ENCODE results near the gene SLC7A14. TPM values are rescaled to one million over a fixed set of nuclear protein-coding genes. Genes with fewer than 3 reads are reported as not detected.

SLC7A14 gene
- total RNA-seq, 1 donor from 2014 or later: not detected

GRCh38 chr3:170425491-170426239 lies 160.2 kb downstream of the SLC7A14 start:
- no peaks in the 10 kb centered on the region for H3K9me3 ChIP-seq
- no peak for TF ChIP-seq CTCF (IDR thresholded peaks at IDR 0.05)
- no peak for DNase-seq (ENCODE audit: low spot score in 2 of 2)
- no peaks in the 10 kb centered on the region for H3K36me3 ChIP-seq
- no peak overlapping the region for H3K4me3 ChIP-seq
- no peaks in the 10 kb centered on the region for H3K27me3 ChIP-seq
- H3K4me1 ChIP-seq: no peaks in the 10 kb centered on the region
- intact Hi-C loops (cut with DNase I): no loop called here
- no peak overlapping the region for H3K27ac ChIP-seq

- intact Hi-C loops (cut with DNase I): no loop called here
- H3K4me3 ChIP-seq: no peak overlapping the region
- H3K36me3 ChIP-seq: no peaks in the 10 kb centered on the region
- no peak for TF ChIP-seq CTCF (IDR thresholded peaks at IDR 0.05)
- peaks cover 0 to under 1% of the 10 kb centered on the region in 2 donors for H3K4me1 ChIP-seq
- no peak overlapping the region for H3K27ac ChIP-seq
- no peaks in the 10 kb centered on the region for H3K9me3 ChIP-seq
- no peaks in the 10 kb centered on the region for H3K27me3 ChIP-seq
- no peak for DNase-seq (ENCODE audit: low spot score in 2 of 2)
Observed at GRCh38 chr3:170424879-170425278, 161.0 kb downstream of the SLC7A14 start.

GRCh38 chr3:170423001-170423615 lies 162.8 kb downstream of the SLC7A14 start:
- intact Hi-C loops (cut with DNase I): no loop called here
- no peak overlapping the region for H3K4me3 ChIP-seq
- H3K36me3 ChIP-seq: no peaks in the 10 kb centered on the region
- TF ChIP-seq CTCF (IDR thresholded peaks at IDR 0.05): no peak
- H3K4me1 ChIP-seq: peaks cover 7% of the 10 kb centered on the region in 2 donors
- no peaks in the 10 kb centered on the region for H3K27me3 ChIP-seq
- no peak overlapping the region for H3K27ac ChIP-seq
- no peaks in the 10 kb centered on the region for H3K9me3 ChIP-seq
- DNase-seq (ENCODE audit: low spot score in 2 of 2): no peak

- Histone ChIP-seq H3K9me3 (no peaks in the 10 kb centered on the region), H3K4me1 (peaks cover 7 to 9% of the 10 kb centered on the region in 2 donors), H3K36me3 (no peaks in the 10 kb centered on the region), H3K27me3 (no peaks in the 10 kb centered on the region), H3K4me3 (no peak overlapping the region), H3K27ac (no peak overlapping the region)
- intact Hi-C loops (cut with DNase I): no loop called here
- DNase-seq (ENCODE audit: low spot score in 2 of 2): no peak
- no peak for TF ChIP-seq CTCF (IDR thresholded peaks at IDR 0.05)
Observed at GRCh38 chr3:170421758-170422157, 164.1 kb downstream of the SLC7A14 start.

- Histone ChIP-seq H3K4me1 (peaks cover 7 to 9% of the 10 kb centered on the region in 2 donors), H3K27ac (peak overlapping the region in 1 of 2 donors; percentile 24), H3K27me3 (no peaks in the 10 kb centered on the region), H3K36me3 (no peaks in the 10 kb centered on the region), H3K9me3 (no peaks in the 10 kb centered on the region), H3K4me3 (peak overlapping the region in 1 of 2 donors; percentile 33)
- intact Hi-C loops (cut with DNase I): no loop called here
- DNase-seq (ENCODE audit: low spot score in 2 of 2): no peak
- TF ChIP-seq CTCF (IDR thresholded peaks at IDR 0.05): no peak
Observed at GRCh38 chr3:170421111-170421641, 164.7 kb downstream of the SLC7A14 start.
